Fibroblast of skin of abdomen (primary cell): ENCODE results near the gene TRMT1. TPM values are rescaled to one million over a fixed set of nuclear protein-coding genes. Genes with fewer than 3 reads are reported as not detected.
A peak's percentile ranks its signal among the peaks of the same experiment; 100 is the strongest.
"Not testable (repeated sequence)": the region's sequence is repeated elsewhere in the genome, so short reads cannot be mapped to it uniquely, and the experiment has no call there.

Source experiments
- DNase-seq: peaks from one replicate; pipeline ENCODE4 v3.0.0-alpha.2; 2013
- polyA plus RNA-seq, 2 experiments: library from polyadenylated mRNA; unstranded; fragments of 120-200 nt; gene quantifications; one replicate each; pipeline ENCODE4 v1.2.1, GENCODE V29; 2013; ENCODE audit not compliant: insufficient read length in 2 of 2

The TRMT1 gene
- polyA plus RNA-seq (2013, experiment 1 of 2; ENCODE audit: insufficient read length) = 28.8 TPM
- 28.8 TPM for polyA plus RNA-seq (2013, experiment 2 of 2; ENCODE audit: insufficient read length)

GRCh38 chr19:13116282-13117175 lies at the start of gene TRMT1:
TSS of gene TRMT1 (minus strand) at chr19:13116740. CDS start at chr19:13116399, 341 bp downstream.
- peak; percentile 94 for DNase-seq

- DNase-seq = not testable (repeated sequence)
These were observed 49.6 kb upstream of the TRMT1 start for GRCh38 chr19:13166151-13166550.

GRCh38 chr19:13165162-13165997 lies 48.8 kb upstream of the TRMT1 start:
- DNase-seq = no peak

- peak; percentile 73 for DNase-seq
These were observed 48.0 kb upstream of the TRMT1 start for GRCh38 chr19:13164343-13165161.

GRCh38 chr19:13163609-13164342 lies 47.2 kb upstream of the TRMT1 start:
- DNase-seq = peak; percentile 90

GRCh38 chr19:13162724-13163608 lies 46.4 kb upstream of the TRMT1 start:
- peak; percentile 97 for DNase-seq

- DNase-seq = no peak
These were observed 44.0 kb upstream of the TRMT1 start for GRCh38 chr19:13160557-13160956.

- DNase-seq = no peak
These were observed 43.2 kb upstream of the TRMT1 start for GRCh38 chr19:13159713-13160112.

GRCh38 chr19:13155472-13156359 lies 39.2 kb upstream of the TRMT1 start:
- DNase-seq = peak; percentile 65

- peak; percentile 69 for DNase-seq
These were observed 38.5 kb upstream of the TRMT1 start for GRCh38 chr19:13154911-13155471.

- DNase-seq = peak; percentile 95
These were observed 37.8 kb upstream of the TRMT1 start for GRCh38 chr19:13154241-13154778.

- peak; percentile 39 for DNase-seq
These were observed 37.2 kb upstream of the TRMT1 start for GRCh38 chr19:13153569-13154240.

GRCh38 chr19:13152974-13153568 lies 36.5 kb upstream of the TRMT1 start:
- DNase-seq = peak; percentile 95

GRCh38 chr19:13152356-13152973 lies 35.9 kb upstream of the TRMT1 start:
- DNase-seq = no peak

- peak; percentile 98 for DNase-seq
These were observed 35.2 kb upstream of the TRMT1 start for GRCh38 chr19:13151605-13152355.

- no peak for DNase-seq
These were observed 34.5 kb upstream of the TRMT1 start for GRCh38 chr19:13150931-13151604.
